H1 (cell line): ENCODE data around the gene CLTCL1. TPM values are rescaled to one million over a fixed set of nuclear protein-coding genes. Genes with fewer than 3 reads are reported as not detected.

Source experiments
- EP300 ChIP-seq, 2 experiments: IDR thresholded peaks; 1 replicate in 1 of 2; 2 replicates in 1 of 2; pipeline ENCODE4 v1.6.1; 2011 to 2012; ENCODE audit warnings: low read depth in 2 of 2, low read length in 2 of 2, mild to moderate bottlenecking in 2 of 2, borderline replicate concordance in 1 of 2, inconsistent platforms in 1 of 2, moderate library complexity in 1 of 2
- JUND ChIP-seq: IDR thresholded peaks from 2 replicates; pipeline ENCODE4 v1.6.1; 2011; ENCODE audit warnings: mild to moderate bottlenecking, improper control_type of control experiment, low read length
- POLR2A ChIP-seq, 2 experiments: IDR thresholded peaks; 1 replicate in 1 of 2; 2 replicates in 1 of 2; pipeline ENCODE4 v1.6.1; 2011; ENCODE audit warnings: low read depth in 2 of 2, low read length in 2 of 2, mild to moderate bottlenecking in 2 of 2; ENCODE audit errors: control extremely low read depth in 1 of 2
- RNF2 ChIP-seq: fragments of 200-900, 300-1000 bp; sonication (generic); IDR thresholded peaks from 2 replicates; pipeline ENCODE4 v1.7.1; 2016; ENCODE audit warnings: borderline replicate concordance, low read depth, mild to moderate bottlenecking, antibody characterized with exemption, low read length; ENCODE audit not compliant: poor library complexity, severe bottlenecking; ENCODE audit errors: missing control alignments
- SUZ12 ChIP-seq: fragments of 200-600 bp; sonication (generic); IDR thresholded peaks from 2 replicates; pipeline ENCODE4 v1.6.1; 2012; ENCODE audit warnings: mild to moderate bottlenecking, inconsistent platforms, low read length, moderate library complexity, mixed read lengths
- polyA plus RNA-seq, 7 experiments: library from polyadenylated mRNA; depleted of rRNA in 3 of 7; stranded (reverse) in 5 of 7; unstranded in 2 of 7; fragments of >200 nt in 5 of 7; fragments of 200-250 nt in 2 of 7; gene quantifications; 1 replicate in 5 of 7; 2 replicates in 1 of 7; 4 replicates in 1 of 7; pipeline versions ENCODE4 v1.2.1 to v1.2.3, GENCODE V29; 2011 to 2013; ENCODE audit warnings: missing spikeins in 2 of 7, mixed read lengths in 2 of 7
- total RNA-seq: library from RNA; stranded (reverse); fragmentation: NEBNext Ultra II Directional; extraction: Animal tissue kit (Norgen Biotek cat#: 25700); gene quantifications from 2 replicates; pipeline ENCODE4 v1.2.1, GENCODE V29; 2021
- TF ChIP-seq, protein P1 (sequence below): IDR thresholded peaks from 2 replicates; pipeline ENCODE4 v1.6.1; 2012; ENCODE audit warnings: low read length, inconsistent platforms
- TF ChIP-seq, protein P2 (sequence below): fragments of 300-600 bp; sonication (generic); IDR thresholded peaks from 2 replicates; pipeline ENCODE4 v1.7.1; 2012; ENCODE audit warnings: low read length, moderate library complexity, mild to moderate bottlenecking, inconsistent platforms; ENCODE audit not compliant: insufficient replicate concordance

Gene CLTCL1
- total and polyA plus RNA-seq, 2 of the 8 experiments (the other 6 are each of a cell fraction or from before 2014, with no cell fraction given) = 12.4 to 17.0 TPM

DNA sequence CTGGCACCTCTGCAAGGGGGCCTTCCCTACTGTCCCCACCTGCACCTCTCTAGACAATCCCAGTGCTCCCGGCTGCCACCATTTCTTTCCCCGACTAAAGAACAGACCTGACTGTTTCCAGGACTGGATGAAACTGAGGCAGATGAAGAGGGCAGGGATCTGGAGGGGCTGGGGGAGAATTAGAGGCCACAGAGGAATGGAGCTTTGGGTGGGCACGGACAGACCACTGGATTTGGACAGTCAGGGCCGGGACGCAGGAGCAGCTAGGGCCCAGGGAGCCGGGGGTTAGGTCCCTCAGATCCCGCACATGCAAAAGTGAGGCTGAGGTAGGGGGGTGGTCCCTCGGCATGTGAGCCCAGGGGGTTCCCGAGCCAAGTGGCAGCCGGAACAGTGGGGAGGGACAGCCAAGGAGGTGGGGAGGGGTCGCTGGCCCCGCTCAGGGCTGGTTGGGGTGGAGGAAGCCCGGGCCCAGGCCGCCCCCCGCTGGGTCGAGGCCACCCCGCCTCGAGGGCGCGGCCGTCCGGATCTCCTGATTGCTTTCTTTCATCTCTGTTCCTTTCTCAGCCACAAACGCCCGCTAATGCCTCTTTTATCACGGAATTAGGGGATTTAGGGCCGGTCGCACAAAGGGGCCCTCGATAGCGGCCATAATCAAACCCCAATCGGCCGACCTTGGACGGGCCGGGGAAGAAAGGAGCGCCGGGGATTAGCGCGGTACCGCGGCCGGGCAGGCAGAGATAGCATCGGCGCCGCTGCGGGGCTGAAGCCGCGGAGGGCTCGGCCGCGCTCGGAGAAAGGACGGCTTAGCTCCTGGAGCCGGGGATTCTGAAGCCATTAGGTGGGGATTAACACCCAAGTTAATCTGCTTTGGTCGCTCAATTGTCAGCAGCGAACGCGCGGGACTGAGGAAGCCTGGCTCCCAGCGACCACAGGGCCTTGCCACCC, 122.2 kb downstream of the CLTCL1 start (continued):
- TF ChIP-seq, protein P1, sequence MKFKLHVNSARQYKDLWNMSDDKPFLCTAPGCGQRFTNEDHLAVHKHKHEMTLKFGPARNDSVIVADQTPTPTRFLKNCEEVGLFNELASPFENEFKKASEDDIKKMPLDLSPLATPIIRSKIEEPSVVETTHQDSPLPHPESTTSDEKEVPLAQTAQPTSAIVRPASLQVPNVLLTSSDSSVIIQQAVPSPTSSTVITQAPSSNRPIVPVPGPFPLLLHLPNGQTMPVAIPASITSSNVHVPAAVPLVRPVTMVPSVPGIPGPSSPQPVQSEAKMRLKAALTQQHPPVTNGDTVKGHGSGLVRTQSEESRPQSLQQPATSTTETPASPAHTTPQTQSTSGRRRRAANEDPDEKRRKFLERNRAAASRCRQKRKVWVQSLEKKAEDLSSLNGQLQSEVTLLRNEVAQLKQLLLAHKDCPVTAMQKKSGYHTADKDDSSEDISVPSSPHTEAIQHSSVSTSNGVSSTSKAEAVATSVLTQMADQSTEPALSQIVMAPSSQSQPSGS = no peak
- TF ChIP-seq SUZ12 (peak; percentile 69; the same call in 1 of the 2 replicates), EP300 (IDR thresholded peaks at IDR 0.05; ENCODE audit: borderline replicate concordance in 1 of 2, low read depth in 2 of 2, low read length in 2 of 2) (no peak), RNF2 (no peak), JUND (no peak), POLR2A (IDR thresholded peaks at IDR 0.05; ENCODE audit: control extremely low read depth in 1 of 2, low read depth in 2 of 2, low read length in 2 of 2) (no peak)
- TF ChIP-seq, protein P2, sequence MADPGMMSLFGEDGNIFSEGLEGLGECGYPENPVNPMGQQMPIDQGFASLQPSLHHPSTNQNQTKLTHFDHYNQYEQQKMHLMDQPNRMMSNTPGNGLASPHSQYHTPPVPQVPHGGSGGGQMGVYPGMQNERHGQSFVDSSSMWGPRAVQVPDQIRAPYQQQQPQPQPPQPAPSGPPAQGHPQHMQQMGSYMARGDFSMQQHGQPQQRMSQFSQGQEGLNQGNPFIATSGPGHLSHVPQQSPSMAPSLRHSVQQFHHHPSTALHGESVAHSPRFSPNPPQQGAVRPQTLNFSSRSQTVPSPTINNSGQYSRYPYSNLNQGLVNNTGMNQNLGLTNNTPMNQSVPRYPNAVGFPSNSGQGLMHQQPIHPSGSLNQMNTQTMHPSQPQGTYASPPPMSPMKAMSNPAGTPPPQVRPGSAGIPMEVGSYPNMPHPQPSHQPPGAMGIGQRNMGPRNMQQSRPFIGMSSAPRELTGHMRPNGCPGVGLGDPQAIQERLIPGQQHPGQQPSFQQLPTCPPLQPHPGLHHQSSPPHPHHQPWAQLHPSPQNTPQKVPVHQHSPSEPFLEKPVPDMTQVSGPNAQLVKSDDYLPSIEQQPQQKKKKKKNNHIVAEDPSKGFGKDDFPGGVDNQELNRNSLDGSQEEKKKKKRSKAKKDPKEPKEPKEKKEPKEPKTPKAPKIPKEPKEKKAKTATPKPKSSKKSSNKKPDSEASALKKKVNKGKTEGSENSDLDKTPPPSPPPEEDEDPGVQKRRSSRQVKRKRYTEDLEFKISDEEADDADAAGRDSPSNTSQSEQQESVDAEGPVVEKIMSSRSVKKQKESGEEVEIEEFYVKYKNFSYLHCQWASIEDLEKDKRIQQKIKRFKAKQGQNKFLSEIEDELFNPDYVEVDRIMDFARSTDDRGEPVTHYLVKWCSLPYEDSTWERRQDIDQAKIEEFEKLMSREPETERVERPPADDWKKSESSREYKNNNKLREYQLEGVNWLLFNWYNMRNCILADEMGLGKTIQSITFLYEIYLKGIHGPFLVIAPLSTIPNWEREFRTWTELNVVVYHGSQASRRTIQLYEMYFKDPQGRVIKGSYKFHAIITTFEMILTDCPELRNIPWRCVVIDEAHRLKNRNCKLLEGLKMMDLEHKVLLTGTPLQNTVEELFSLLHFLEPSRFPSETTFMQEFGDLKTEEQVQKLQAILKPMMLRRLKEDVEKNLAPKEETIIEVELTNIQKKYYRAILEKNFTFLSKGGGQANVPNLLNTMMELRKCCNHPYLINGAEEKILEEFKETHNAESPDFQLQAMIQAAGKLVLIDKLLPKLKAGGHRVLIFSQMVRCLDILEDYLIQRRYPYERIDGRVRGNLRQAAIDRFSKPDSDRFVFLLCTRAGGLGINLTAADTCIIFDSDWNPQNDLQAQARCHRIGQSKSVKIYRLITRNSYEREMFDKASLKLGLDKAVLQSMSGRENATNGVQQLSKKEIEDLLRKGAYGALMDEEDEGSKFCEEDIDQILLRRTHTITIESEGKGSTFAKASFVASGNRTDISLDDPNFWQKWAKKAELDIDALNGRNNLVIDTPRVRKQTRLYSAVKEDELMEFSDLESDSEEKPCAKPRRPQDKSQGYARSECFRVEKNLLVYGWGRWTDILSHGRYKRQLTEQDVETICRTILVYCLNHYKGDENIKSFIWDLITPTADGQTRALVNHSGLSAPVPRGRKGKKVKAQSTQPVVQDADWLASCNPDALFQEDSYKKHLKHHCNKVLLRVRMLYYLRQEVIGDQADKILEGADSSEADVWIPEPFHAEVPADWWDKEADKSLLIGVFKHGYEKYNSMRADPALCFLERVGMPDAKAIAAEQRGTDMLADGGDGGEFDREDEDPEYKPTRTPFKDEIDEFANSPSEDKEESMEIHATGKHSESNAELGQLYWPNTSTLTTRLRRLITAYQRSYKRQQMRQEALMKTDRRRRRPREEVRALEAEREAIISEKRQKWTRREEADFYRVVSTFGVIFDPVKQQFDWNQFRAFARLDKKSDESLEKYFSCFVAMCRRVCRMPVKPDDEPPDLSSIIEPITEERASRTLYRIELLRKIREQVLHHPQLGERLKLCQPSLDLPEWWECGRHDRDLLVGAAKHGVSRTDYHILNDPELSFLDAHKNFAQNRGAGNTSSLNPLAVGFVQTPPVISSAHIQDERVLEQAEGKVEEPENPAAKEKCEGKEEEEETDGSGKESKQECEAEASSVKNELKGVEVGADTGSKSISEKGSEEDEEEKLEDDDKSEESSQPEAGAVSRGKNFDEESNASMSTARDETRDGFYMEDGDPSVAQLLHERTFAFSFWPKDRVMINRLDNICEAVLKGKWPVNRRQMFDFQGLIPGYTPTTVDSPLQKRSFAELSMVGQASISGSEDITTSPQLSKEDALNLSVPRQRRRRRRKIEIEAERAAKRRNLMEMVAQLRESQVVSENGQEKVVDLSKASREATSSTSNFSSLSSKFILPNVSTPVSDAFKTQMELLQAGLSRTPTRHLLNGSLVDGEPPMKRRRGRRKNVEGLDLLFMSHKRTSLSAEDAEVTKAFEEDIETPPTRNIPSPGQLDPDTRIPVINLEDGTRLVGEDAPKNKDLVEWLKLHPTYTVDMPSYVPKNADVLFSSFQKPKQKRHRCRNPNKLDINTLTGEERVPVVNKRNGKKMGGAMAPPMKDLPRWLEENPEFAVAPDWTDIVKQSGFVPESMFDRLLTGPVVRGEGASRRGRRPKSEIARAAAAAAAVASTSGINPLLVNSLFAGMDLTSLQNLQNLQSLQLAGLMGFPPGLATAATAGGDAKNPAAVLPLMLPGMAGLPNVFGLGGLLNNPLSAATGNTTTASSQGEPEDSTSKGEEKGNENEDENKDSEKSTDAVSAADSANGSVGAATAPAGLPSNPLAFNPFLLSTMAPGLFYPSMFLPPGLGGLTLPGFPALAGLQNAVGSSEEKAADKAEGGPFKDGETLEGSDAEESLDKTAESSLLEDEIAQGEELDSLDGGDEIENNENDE = no peak
